Stimulated activated CD8-positive, alpha-beta memory T cell treated with anti-CD3 and anti-CD28 coated beads, Interleukin-4, amount 100 ng/mL, for 1 hour (primary cell): ENCODE results near the gene PCDH7.

ENCODE experiments used
- DNase-seq, 2 donors: peaks; one replicate each; pipeline ENCODE4 v3.0.0-alpha.2; 2020; ENCODE audit warnings: low read depth in 2 of 2, low spot score in 1 of 2

PCDH7 gene

GRCh38 chr4:30720021-30720660 is at the start of gene PCDH7:
TSS of gene PCDH7 (plus strand) at chr4:30720369. CDS start at chr4:30721423, 1,054 bp downstream.
- no peak for DNase-seq

- no peak for DNase-seq
Measured at GRCh38 chr4:30671926-30672448, 48.2 kb upstream of the PCDH7 start.

GRCh38 chr4:30696191-30696590 is 24.0 kb upstream of the PCDH7 start:
- DNase-seq = no peak

- DNase-seq = no peak
Measured at GRCh38 chr4:30714408-30715031, 5.6 kb upstream of the PCDH7 start.

- no peak for DNase-seq
Measured at GRCh38 chr4:30716158-30716557, 4.0 kb upstream of the PCDH7 start.

- no peak for DNase-seq
Measured at GRCh38 chr4:30716681-30717207, 3.4 kb upstream of the PCDH7 start.

GRCh38 chr4:30717208-30718020 is 2.8 kb upstream of the PCDH7 start:
- DNase-seq = no peak

GRCh38 chr4:30718021-30718542 is 2.1 kb upstream of the PCDH7 start:
- no peak for DNase-seq

- no peak for DNase-seq
Measured at GRCh38 chr4:30718641-30719453, 1.3 kb upstream of the PCDH7 start.

GRCh38 chr4:30719454-30720020 is 632 bp upstream of the PCDH7 start:
- DNase-seq = no peak

- no peak for DNase-seq
Measured at GRCh38 chr4:30720661-30721184, 554 bp downstream of the PCDH7 start.

- no peak for DNase-seq
Measured at GRCh38 chr4:30721185-30722091, 1.3 kb downstream of the PCDH7 start.

GRCh38 chr4:30722092-30722358 is 1.9 kb downstream of the PCDH7 start:
- no peak for DNase-seq

- DNase-seq = no peak
Measured at GRCh38 chr4:30722359-30723200, 2.4 kb downstream of the PCDH7 start.

GRCh38 chr4:30723201-30723955 is 3.2 kb downstream of the PCDH7 start:
- no peak for DNase-seq

- DNase-seq = no peak
Measured at GRCh38 chr4:30724247-30724646, 4.1 kb downstream of the PCDH7 start.

GRCh38 chr4:30725562-30725961 is 5.4 kb downstream of the PCDH7 start:
- DNase-seq = no peak
